ENCODE results near the gene HOXC5. TPM values are rescaled to one million over a fixed set of nuclear protein-coding genes. Genes with fewer than 3 reads are reported as not detected.

Gene HOXC5
- total and polyA plus RNA-seq, 4 donors, result not detected

DNA sequence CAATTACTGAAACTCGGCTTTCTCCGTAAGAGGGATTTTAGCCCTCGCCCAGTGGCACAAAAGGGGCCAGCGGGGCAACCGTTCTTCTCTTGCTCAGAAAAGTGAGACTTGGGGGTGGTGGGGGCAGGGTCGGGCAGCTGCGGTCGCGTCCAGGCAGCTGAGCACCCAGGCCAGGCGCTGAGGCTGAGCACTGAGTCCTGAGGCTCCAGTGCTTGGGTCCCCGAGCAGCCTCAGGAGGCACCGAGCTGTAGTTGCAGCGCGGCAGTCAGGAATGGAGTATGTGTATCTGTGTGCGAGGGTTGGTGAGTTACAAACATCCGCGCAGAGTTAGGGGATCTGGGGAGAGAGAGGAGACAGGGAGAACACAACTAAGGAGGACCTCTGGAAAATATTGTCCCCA, 8.7 kb upstream of the HOXC5 start:
- H3K27ac ChIP-seq (ENCODE audit: low read depth in 1 of 2, low read length in 2 of 2), result no peak overlapping the region
- no peak for DNase-seq (ENCODE audit: low spot score)
- H3K9ac ChIP-seq (ENCODE audit: low read depth in 1 of 2, low read length in 2 of 2), result no peak overlapping the region
- H3K9me3 ChIP-seq (ENCODE audit: control insufficient read depth in 4 of 4, low read length in 3 of 4), result no peaks in the 10 kb centered on the region
- H3K36me3 ChIP-seq (ENCODE audit: control insufficient read depth in 4 of 4, insufficient read depth in 3 of 4, low read depth in 1 of 4, low read length in 3 of 4), result no peaks in the 10 kb centered on the region
- WGBS, result 12% methylated on average over 17 of the region's 17 CpGs
- H3K4me3 ChIP-seq (ENCODE audit: low read depth in 1 of 3, low read length in 3 of 3), result no peak overlapping the region
- peaks cover 8 to 46% (median 29%) of the 10 kb centered on the region in 4 donors for H3K27me3 ChIP-seq (ENCODE audit: control insufficient read depth in 4 of 4, insufficient read depth in 4 of 4, low read length in 3 of 4)
- peaks cover 0 to 9% (median 3%) of the 10 kb centered on the region in 4 donors for H3K4me1 ChIP-seq (ENCODE audit: control insufficient read depth in 4 of 4, insufficient read depth in 4 of 4, low read length in 3 of 4)
- TF ChIP-seq YY1 (IDR thresholded peaks at IDR 0.05) (no peak), GABPA (IDR thresholded peaks at IDR 0.05 in 1 of 2, conservative IDR thresholded peaks at IDR 0.05 in 1 of 2) (no peak)

DNA sequence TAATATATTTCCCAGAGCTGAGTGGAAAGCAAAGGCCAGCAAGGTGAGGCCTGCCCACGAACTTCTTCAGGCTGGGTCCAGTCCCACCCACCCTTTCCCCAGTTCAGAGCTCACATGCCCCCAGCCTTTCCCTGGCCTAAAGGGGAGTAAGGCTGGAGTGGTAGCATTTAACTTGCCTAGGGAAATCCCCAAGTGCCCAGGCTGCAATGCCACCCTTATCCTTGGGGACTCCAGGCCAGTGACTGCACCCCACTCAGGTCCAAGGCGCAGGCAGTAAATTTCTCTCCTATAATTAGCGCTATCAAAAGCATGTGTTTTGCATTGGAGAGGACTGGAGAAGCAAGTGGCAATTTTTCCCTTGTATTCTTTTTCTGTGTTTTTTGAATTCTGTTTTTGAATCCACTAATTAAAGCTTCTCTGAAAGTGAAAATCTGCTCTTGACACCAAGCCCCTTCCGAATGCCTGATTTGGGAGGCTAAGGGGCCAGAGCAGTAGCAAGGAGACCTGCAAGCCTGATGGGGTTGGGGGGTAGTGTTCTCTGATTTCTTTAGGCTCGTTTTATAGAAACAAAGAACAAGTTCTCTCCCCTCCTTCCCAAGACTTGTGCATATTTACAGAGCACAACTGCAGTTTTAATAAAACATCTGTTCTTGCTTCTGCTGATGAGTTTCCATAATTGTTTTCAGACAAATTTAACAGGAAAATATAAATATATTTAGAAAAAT, 8.1 kb upstream of the HOXC5 start:
- H3K9me3 ChIP-seq (ENCODE audit: control insufficient read depth in 4 of 4, low read length in 3 of 4), result no peaks in the 10 kb centered on the region
- DNase-seq (ENCODE audit: low spot score), result no peak
- 27% methylated on average over 5 of the region's 5 CpGs for WGBS
- peaks cover 0 to 8% (median 2%) of the 10 kb centered on the region in 4 donors for H3K4me1 ChIP-seq (ENCODE audit: control insufficient read depth in 4 of 4, insufficient read depth in 4 of 4, low read length in 3 of 4)
- TF ChIP-seq, protein P1, sequence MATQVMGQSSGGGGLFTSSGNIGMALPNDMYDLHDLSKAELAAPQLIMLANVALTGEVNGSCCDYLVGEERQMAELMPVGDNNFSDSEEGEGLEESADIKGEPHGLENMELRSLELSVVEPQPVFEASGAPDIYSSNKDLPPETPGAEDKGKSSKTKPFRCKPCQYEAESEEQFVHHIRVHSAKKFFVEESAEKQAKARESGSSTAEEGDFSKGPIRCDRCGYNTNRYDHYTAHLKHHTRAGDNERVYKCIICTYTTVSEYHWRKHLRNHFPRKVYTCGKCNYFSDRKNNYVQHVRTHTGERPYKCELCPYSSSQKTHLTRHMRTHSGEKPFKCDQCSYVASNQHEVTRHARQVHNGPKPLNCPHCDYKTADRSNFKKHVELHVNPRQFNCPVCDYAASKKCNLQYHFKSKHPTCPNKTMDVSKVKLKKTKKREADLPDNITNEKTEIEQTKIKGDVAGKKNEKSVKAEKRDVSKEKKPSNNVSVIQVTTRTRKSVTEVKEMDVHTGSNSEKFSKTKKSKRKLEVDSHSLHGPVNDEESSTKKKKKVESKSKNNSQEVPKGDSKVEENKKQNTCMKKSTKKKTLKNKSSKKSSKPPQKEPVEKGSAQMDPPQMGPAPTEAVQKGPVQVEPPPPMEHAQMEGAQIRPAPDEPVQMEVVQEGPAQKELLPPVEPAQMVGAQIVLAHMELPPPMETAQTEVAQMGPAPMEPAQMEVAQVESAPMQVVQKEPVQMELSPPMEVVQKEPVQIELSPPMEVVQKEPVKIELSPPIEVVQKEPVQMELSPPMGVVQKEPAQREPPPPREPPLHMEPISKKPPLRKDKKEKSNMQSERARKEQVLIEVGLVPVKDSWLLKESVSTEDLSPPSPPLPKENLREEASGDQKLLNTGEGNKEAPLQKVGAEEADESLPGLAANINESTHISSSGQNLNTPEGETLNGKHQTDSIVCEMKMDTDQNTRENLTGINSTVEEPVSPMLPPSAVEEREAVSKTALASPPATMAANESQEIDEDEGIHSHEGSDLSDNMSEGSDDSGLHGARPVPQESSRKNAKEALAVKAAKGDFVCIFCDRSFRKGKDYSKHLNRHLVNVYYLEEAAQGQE (IDR thresholded peaks at IDR 0.05), result no peak
- TF ChIP-seq SP1 (IDR thresholded peaks at IDR 0.05), result no peak
- no peak for TF ChIP-seq NR2F2 (IDR thresholded peaks at IDR 0.05)
- H3K9ac ChIP-seq (ENCODE audit: low read depth in 1 of 2, low read length in 2 of 2), result no peak overlapping the region
- H3K4me3 ChIP-seq (ENCODE audit: low read depth in 1 of 3, low read length in 3 of 3), result no peak overlapping the region
- H3K27ac ChIP-seq (ENCODE audit: low read depth in 1 of 2, low read length in 2 of 2), result no peak overlapping the region
- H3K27me3 ChIP-seq (ENCODE audit: control insufficient read depth in 4 of 4, insufficient read depth in 4 of 4, low read length in 3 of 4), result peaks cover 9 to 45% (median 28%) of the 10 kb centered on the region in 4 donors
- no peaks in the 10 kb centered on the region for H3K36me3 ChIP-seq (ENCODE audit: control insufficient read depth in 4 of 4, insufficient read depth in 3 of 4, low read depth in 1 of 4, low read length in 3 of 4)

DNA sequence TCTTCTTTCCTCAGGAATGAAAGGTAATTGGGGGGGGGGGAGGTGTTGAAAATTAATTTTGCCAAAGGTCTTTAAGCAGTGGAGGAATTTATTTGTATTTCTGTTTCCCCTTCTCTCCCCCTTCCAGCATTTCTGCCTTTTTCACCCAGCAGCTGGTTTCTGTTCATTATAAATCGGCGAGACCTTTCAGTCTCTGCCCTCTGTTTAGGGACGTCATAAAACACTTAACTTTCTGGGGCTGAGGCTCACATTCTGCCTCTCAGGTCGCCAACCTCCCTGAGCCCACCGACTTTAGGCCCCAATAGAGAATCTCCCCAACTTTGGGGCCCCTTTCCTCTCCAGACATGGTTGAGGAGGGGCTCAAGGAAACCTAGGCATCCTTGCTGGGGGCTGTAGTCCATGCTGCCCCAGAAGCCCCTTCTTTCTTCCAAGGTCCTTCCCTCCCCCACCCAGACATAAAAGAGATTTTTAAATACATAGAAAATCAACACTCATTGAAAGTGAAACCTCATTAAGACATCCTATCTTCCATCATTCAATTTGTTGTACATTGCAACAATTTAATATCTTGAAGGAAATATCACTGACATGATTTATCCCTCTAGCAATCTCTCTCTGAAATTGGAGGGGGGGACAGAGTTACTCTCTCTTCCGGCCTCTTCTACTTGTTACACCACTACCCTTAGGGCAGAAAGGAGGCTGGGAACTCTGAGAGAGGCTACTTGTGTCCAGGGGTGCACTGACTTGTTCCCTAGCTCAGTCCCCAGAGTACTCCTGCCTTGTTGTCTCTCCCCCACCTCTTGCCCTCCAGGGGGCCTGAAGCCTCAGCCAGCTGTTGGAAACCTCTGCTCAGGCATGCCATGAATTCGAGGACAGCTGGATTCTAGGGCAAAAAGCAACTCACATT, 7.1 kb upstream of the HOXC5 start:
- Histone ChIP-seq H3K4me3 (ENCODE audit: low read depth in 1 of 3, low read length in 3 of 3) (no peak overlapping the region), H3K4me1 (ENCODE audit: control insufficient read depth in 4 of 4, insufficient read depth in 4 of 4, low read length in 3 of 4) (peaks cover 0 to 6% (median 1%) of the 10 kb centered on the region in 4 donors), H3K27me3 (ENCODE audit: control insufficient read depth in 4 of 4, insufficient read depth in 4 of 4, low read length in 3 of 4) (peaks cover 12 to 41% (median 28%) of the 10 kb centered on the region in 4 donors), H3K36me3 (ENCODE audit: control insufficient read depth in 4 of 4, insufficient read depth in 3 of 4, low read depth in 1 of 4, low read length in 3 of 4) (no peaks in the 10 kb centered on the region), H3K9ac (ENCODE audit: low read depth in 1 of 2, low read length in 2 of 2) (no peak overlapping the region), H3K9me3 (ENCODE audit: control insufficient read depth in 4 of 4, low read length in 3 of 4) (no peaks in the 10 kb centered on the region), H3K27ac (ENCODE audit: low read depth in 1 of 2, low read length in 2 of 2) (no peak overlapping the region)
- 17% methylated on average over 7 of the region's 7 CpGs for WGBS
- no peak for DNase-seq (ENCODE audit: low spot score)
- TF ChIP-seq, protein P2, sequence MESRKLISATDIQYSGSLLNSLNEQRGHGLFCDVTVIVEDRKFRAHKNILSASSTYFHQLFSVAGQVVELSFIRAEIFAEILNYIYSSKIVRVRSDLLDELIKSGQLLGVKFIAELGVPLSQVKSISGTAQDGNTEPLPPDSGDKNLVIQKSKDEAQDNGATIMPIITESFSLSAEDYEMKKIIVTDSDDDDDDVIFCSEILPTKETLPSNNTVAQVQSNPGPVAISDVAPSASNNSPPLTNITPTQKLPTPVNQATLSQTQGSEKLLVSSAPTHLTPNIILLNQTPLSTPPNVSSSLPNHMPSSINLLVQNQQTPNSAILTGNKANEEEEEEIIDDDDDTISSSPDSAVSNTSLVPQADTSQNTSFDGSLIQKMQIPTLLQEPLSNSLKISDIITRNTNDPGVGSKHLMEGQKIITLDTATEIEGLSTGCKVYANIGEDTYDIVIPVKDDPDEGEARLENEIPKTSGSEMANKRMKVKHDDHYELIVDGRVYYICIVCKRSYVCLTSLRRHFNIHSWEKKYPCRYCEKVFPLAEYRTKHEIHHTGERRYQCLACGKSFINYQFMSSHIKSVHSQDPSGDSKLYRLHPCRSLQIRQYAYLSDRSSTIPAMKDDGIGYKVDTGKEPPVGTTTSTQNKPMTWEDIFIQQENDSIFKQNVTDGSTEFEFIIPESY (IDR thresholded peaks at IDR 0.05), result no peak
- no peak for TF ChIP-seq NR2F2 (IDR thresholded peaks at IDR 0.05)
- TF ChIP-seq, protein P3, sequence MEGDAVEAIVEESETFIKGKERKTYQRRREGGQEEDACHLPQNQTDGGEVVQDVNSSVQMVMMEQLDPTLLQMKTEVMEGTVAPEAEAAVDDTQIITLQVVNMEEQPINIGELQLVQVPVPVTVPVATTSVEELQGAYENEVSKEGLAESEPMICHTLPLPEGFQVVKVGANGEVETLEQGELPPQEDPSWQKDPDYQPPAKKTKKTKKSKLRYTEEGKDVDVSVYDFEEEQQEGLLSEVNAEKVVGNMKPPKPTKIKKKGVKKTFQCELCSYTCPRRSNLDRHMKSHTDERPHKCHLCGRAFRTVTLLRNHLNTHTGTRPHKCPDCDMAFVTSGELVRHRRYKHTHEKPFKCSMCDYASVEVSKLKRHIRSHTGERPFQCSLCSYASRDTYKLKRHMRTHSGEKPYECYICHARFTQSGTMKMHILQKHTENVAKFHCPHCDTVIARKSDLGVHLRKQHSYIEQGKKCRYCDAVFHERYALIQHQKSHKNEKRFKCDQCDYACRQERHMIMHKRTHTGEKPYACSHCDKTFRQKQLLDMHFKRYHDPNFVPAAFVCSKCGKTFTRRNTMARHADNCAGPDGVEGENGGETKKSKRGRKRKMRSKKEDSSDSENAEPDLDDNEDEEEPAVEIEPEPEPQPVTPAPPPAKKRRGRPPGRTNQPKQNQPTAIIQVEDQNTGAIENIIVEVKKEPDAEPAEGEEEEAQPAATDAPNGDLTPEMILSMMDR (IDR thresholded peaks at IDR 0.05; ENCODE audit: low read depth, low read length, missing input control), result no peak
- TF ChIP-seq HNF4A (conservative IDR thresholded peaks at IDR 0.05), result no peak
- TF ChIP-seq, protein P4, sequence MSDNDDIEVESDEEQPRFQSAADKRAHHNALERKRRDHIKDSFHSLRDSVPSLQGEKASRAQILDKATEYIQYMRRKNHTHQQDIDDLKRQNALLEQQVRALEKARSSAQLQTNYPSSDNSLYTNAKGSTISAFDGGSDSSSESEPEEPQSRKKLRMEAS (IDR thresholded peaks at IDR 0.05), result no peak
- TF ChIP-seq RAD21 (IDR thresholded peaks at IDR 0.05), result no peak
- TF ChIP-seq FOXA1 (IDR thresholded peaks at IDR 0.05), result no peak
- TF ChIP-seq EGR1 (IDR thresholded peaks at IDR 0.05; ENCODE audit: low read depth in 2 of 2), result no peak
- TF ChIP-seq, protein P5, sequence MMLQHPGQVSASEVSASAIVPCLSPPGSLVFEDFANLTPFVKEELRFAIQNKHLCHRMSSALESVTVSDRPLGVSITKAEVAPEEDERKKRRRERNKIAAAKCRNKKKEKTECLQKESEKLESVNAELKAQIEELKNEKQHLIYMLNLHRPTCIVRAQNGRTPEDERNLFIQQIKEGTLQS (IDR thresholded peaks at IDR 0.05), result no peak
- no peak for TF ChIP-seq HNF4G (IDR thresholded peaks at IDR 0.05)

All from liver (tissue), 9 donors.